HG03460 (cell line): ENCODE measurements around the gene REEP2.
A peak's percentile ranks its signal among the peaks of the same experiment; 100 is the strongest.

Source experiments
- ATAC-seq: cut with Tn5 transposase; IDR thresholded peaks from one replicate; pipeline ENCODE4 v1.9.1; 2021; ENCODE audit not compliant: unreplicated experiment

The REEP2 gene

DNA sequence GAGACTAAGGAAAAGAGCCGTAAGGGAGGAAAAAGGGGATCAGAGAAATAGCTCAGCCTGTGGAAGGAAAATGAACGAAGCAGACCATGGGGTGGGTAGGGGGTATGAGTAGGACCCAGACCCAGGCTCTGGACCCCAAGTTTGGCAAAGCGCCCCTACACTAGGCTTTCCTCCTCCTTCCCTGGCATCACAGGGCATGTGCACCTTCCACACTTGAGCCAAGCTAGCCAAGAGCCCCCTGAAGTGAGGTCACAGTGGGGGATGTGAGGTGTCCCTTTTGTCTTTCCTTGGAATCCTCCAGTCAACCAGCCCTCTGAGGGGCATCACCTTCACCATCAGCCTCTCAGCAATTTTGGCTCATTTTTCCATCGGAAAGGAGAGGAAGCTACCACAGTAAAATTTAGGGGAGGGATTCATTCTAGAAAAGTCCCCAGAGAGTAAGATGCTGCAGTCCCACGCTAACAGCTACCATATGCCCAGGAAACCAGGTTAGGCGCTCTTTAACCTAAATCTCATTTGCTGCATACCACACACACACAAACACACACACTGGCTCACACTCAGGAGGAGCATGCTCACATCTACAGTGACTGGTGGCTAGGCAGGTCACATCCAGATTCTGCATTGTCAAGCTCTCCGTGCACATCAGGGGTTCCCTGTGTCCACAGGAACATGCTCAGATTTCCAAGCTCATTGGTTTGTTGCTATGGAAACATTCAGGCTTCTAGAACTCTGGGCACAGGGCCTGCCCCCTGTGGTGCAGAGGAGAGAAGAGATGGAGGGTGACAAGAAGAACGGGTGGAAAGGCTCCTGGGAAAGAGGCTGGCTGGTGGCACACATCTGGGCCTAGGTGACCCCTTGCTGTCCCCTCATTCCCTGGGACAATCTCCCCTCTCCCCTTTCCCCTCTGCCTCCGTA lies 9.9 kb downstream of the REEP2 start:
- no peak for ATAC-seq

- ATAC-seq, result peak; percentile 79
Observed at GRCh38 chr5:138449501-138450239, 10.8 kb downstream of the REEP2 start.

DNA sequence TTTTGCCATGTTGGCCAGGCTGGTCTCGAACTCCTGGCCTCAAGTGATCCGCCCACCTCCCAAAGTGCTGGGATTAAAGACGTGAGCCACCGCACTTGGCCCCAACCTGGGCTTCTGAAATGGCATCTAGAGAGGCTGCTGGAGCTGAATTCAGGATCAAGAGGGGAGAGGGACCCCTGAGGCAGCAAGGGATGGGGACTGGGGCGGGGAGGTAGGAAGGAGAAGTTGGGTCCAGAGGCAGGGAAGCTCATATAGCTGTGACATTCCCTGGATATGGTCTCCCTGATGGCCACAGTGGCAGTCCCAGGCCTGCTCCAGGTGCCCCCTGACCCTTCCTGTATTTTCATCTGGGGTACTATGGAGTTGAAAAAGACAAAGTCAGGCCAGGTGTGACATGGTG lies 12.1 kb downstream of the REEP2 start:
- no peak for ATAC-seq

GRCh38 chr5:138452720-138453119 lies 13.9 kb downstream of the REEP2 start:
- ATAC-seq, result no peak

- ATAC-seq, result no peak
Observed at GRCh38 chr5:138453590-138453989, 14.7 kb downstream of the REEP2 start.

- no peak for ATAC-seq
Observed at GRCh38 chr5:138454121-138454520, 15.3 kb downstream of the REEP2 start.

DNA sequence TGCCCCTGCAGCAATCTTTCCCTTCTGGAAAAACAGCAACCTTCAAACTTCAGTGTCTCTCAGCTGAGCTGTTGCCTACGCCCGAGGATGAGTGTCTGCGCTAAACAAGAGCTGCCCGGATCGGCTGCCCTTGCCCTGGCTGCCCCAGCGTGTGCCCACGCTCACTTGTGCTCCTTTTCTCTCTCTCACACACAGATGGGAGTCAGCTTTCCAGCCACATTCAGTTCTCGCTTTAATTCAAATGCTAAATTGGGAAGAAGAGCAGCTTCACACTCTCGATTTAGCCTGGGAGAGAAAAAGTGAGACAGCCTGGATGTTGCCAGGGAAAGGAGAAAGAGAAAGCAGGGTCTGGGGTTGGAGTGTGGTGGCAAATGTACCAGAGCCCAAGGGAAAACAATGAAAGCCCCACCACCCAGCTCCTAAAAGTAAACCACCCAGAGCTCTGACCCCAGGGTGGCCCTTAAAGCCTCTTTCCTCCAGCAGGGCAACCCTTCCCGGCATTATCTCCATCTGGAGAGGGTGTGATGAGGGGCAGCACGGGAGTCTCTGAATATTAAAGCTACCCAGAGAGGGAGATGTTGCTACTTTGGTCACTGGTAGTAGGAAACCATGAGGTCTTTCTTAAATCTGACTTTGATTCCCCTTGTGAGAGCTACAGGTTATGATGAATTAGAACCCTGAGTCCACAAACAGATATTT lies 16.5 kb downstream of the REEP2 start:
- no peak for ATAC-seq

DNA sequence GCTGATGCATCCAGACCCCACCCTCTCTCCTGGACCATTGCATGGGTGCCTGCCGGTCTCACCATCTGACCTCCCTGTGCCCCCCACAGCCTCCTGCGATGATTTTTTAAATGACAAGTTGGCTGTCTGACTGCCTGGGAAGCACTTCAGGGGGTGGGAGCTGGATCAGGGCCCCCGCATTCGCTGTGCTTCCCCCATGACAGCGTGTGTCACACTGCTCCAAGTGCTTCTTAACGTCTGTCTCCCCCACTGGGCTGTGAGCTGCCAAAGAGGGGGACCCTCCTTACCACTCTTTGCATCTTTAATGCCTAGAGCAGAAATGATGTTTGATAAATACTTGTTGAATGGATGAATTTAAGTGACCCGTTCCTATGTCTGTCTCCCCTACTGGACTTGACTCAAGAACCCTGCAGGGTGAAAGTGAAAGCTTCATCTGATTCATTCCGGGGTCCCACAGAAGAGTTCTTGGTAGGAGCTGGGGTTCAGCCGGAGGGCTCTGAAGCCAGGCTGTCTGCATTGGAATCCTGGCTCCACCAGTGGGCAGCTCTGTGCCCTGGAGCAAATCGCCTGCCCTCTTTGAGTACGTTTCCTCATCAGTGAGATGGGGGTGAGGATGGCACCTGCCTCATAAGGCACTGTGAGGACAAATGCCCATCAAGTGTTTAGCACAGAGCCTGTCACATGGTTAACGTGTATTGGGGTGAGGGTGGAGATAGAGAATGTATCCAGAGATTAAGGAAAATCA lies 18.8 kb downstream of the REEP2 start:
- no peak for ATAC-seq

DNA sequence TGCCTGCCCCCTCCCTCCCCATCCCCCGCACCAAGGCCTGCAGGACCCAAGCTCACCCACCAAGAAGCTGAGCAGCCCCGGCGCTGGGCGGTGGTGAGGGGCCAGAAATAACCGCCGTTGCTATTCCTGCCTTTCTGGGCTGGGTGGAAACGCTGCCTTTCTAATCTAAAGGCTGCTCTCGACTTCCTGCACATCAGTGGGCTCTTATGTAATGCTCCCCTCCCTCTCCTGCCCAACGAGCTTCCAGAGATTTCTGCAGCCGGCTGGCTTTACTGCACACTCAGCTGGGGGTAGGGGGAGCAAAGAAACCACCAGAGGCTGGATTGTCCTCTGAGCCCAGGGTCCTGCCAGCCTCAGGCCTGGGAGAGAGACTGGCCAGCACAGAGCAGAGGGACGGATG lies 19.5 kb downstream of the REEP2 start:
- no peak for ATAC-seq

DNA sequence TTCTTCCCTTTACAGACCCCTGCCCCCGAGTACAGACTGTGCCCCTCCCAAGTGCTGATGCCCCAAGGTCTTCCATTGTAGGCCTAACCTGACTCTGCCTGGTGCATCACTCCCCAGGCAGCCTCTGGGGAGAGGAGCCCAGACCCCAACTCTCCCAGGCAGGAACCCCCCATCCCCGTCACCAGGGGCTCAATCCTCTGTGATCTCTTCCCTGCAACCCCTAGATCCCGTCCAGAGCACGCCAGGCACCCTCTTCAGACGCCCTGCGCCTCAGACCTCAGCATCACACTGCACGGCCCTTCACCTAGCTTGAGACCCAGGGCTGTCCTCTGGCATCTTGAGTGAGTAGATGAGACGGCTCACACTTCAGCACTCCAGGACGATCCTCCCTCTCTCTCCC lies 20.0 kb downstream of the REEP2 start:
- ATAC-seq, result no peak

DNA sequence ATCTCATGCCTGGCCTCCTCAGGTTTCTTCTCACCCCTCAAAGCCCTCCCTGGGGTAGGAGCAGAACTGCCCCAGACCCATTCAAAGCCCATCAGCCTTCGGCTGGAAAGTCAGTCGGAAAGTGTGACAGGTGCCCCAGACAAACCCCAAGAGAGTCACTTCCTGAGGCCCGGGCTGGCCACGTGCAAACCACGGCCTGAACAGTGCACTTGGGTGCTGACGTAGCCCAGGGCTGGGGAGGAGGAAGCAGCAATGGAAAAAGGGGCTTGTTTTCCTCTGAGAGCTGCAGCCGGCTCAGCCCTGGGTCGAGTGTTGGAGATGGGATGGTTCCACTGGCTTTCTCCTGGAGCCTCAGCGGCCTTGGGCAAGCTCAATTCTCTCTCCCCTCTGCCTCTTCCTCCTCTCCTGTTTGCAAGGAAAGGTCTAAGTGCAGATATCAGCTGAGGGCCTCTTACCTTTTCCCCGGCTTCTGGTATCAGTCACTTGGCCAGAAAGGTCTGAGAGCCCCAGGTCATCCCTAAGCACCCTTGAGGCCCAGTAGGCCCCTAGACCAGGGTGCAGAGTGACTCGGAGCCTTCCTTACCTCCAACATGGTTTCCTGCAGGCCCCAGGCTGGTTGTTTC lies 20.6 kb downstream of the REEP2 start:
- ATAC-seq, result no peak

- no peak for ATAC-seq
Observed at GRCh38 chr5:138460032-138460693, 21.3 kb downstream of the REEP2 start.

GRCh38 chr5:138461343-138462125 lies 22.7 kb downstream of the REEP2 start:
- ATAC-seq, result no peak

DNA sequence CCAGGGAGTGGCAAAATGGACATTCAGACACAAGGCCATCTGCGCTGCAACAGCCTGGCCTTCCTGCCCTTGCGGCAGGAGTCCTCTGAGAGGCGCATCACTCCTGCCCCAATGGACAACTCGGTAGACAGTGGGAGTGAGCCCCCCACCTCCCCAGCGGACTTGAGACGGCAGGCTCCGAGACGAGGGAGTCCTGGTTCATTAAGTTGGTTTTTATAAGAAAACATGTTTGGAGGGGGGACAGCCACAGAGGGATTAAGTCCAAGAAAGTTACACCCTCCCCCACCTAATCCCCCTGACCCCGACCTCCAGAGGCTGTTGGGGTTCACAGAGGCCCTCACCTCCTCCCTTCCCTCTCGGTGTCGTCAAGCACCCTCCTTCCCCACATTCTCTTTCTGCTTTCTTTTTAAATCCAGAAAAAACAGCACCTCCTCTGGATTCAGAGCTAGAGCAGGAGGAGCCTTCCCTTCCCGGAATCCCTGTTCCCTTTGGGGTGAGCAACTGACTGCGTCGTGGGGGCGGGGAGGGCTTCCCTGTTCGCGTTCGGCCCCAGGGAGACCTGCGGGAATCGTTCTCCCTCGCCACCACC lies 24.7 kb downstream of the REEP2 start:
- no peak for ATAC-seq

- ATAC-seq, result peak; percentile 40
Observed at GRCh38 chr5:138464008-138464387, 25.1 kb downstream of the REEP2 start.

GRCh38 chr5:138464388-138465260 lies 25.8 kb downstream of the REEP2 start:
- peak; percentile 73 for ATAC-seq

DNA sequence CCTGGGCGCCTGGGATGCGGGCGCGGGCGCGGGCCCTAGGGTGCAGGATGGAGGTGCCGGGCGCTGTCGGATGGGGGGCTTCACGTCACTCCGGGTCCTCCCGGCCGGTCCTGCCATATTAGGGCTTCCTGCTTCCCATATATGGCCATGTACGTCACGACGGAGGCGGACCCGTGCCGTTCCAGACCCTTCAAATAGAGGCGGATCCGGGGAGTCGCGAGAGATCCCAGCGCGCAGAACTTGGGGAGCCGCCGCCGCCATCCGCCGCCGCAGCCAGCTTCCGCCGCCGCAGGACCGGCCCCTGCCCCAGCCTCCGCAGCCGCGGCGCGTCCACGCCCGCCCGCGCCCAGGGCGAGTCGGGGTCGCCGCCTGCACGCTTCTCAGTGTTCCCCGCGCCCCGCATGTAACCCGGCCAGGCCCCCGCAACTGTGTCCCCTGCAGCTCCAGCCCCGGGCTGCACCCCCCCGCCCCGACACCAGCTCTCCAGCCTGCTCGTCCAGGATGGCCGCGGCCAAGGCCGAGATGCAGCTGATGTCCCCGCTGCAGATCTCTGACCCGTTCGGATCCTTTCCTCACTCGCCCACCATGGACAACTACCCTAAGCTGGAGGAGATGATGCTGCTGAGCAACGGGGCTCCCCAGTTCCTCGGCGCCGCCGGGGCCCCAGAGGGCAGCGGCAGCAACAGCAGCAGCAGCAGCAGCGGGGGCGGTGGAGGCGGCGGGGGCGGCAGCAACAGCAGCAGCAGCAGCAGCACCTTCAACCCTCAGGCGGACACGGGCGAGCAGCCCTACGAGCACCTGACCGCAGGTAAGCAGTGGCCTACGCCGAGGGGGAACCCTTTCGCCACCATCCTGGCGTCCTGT lies 26.6 kb downstream of the REEP2 start, which contains the start of gene EGR1:
Gene EGR1 (plus strand): TSS at position 219 of the 864 bp plus-strand sequence. CDS start 283 bp downstream, at position 502.
- ATAC-seq, result peak; percentile 58
